ENCODE results near the gene GDF2.

GDF2 gene

GRCh38 chr10:47351899-47352815 lies 29.9 kb downstream of the GDF2 start:
- DNase-seq (ENCODE audit: low read depth, low spot score): no peak

GRCh38 chr10:47353351-47353750 lies 31.1 kb downstream of the GDF2 start:
- DNase-seq (ENCODE audit: low read depth, low spot score): no peak

- no peak for DNase-seq (ENCODE audit: low read depth, low spot score)
Measured at GRCh38 chr10:47354165-47354564, 31.9 kb downstream of the GDF2 start.

GRCh38 chr10:47354900-47355299 lies 32.6 kb downstream of the GDF2 start:
- DNase-seq (ENCODE audit: low read depth, low spot score): no peak

GRCh38 chr10:47356708-47357107 lies 34.5 kb downstream of the GDF2 start:
- DNase-seq (ENCODE audit: low read depth, low spot score): no peak

- no peak for DNase-seq (ENCODE audit: low read depth, low spot score)
Measured at GRCh38 chr10:47357131-47357582, 34.9 kb downstream of the GDF2 start.

GRCh38 chr10:47357911-47358310 lies 35.7 kb downstream of the GDF2 start:
- no peak for DNase-seq (ENCODE audit: low read depth, low spot score)

GRCh38 chr10:47358457-47358856 lies 36.2 kb downstream of the GDF2 start:
- no peak for DNase-seq (ENCODE audit: low read depth, low spot score)

- DNase-seq (ENCODE audit: low read depth, low spot score): no peak
Measured at GRCh38 chr10:47359101-47359500, 36.8 kb downstream of the GDF2 start.

- DNase-seq (ENCODE audit: low read depth, low spot score): no peak
Measured at GRCh38 chr10:47359626-47360418, 37.6 kb downstream of the GDF2 start.

- no peak for DNase-seq (ENCODE audit: low read depth, low spot score)
Measured at GRCh38 chr10:47360419-47361040, 38.3 kb downstream of the GDF2 start.

- DNase-seq (ENCODE audit: low read depth, low spot score): no peak
Measured at GRCh38 chr10:47361293-47361692, 39.0 kb downstream of the GDF2 start.

- DNase-seq (ENCODE audit: low read depth, low spot score): no peak
Measured at GRCh38 chr10:47362199-47362598, 39.9 kb downstream of the GDF2 start.

- DNase-seq (ENCODE audit: low read depth, low spot score): no peak
Measured at GRCh38 chr10:47363781-47364180, 41.5 kb downstream of the GDF2 start.

GRCh38 chr10:47364366-47364765 lies 42.1 kb downstream of the GDF2 start:
- no peak for DNase-seq (ENCODE audit: low read depth, low spot score)

GRCh38 chr10:47364911-47365310 lies 42.7 kb downstream of the GDF2 start:
- DNase-seq (ENCODE audit: low read depth, low spot score): no peak

GRCh38 chr10:47365431-47366180 lies 43.4 kb downstream of the GDF2 start:
- no peak for DNase-seq (ENCODE audit: low read depth, low spot score)

GRCh38 chr10:47366181-47366631 lies 44.0 kb downstream of the GDF2 start:
- no peak for DNase-seq (ENCODE audit: low read depth, low spot score)

GRCh38 chr10:47366731-47367460 lies 44.6 kb downstream of the GDF2 start:
- DNase-seq (ENCODE audit: low read depth, low spot score): no peak

GRCh38 chr10:47367646-47368045 lies 45.4 kb downstream of the GDF2 start:
- no peak for DNase-seq (ENCODE audit: low read depth, low spot score)
